Activated T-cell treated with anti-CD3 and anti-CD28 coated beads for 1 hour (primary cell): ENCODE data around the gene FAM200A.
"Not testable (repeated sequence)": the region's sequence is repeated elsewhere in the genome, so short reads cannot be mapped to it uniquely, and the experiment has no call there.

Source experiments
- DNase-seq: peaks from one replicate; pipeline ENCODE4 v3.0.0-alpha.2; 2020; ENCODE audit warnings: low read depth

FAM200A gene

DNA sequence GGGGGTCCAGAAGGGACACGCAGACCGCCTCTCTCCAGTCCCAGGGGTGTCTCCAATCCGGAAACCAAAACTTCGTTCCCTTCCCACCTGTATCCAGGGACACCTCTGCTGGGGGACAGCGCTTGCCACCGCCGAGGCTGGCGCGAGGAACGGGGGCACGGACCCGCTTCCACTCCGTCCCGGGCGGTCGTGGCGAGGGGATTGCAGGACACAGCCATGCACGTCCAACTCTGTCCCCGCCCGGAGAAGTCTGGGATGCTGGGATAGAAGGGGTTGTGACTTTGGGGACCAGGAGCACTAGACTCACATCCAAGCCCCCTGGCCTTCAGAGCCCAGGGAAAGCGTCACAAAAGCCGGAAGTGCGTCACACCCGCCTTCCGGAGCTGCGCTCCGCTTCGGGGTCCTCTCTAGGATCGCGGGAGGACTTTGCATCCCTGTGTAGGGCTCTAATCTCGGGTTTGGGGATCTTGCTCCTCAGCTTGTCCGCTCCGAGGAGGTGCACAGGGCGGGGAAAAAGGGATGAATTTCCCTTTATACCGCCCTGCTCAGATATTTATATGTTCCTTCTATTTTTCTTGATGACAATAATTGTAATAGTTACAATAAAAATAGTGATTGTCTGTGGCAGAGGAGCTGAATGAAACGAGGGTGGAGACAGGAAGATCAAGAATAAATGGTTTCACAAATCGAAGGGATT, at the start of gene FAM200A:
TSS of gene FAM200A (minus strand) at position 348 of the 697 bp plus-strand sequence. CDS start 3,707 bp downstream, outside the sequence.
- DNase-seq: peak; percentile 71

DNA sequence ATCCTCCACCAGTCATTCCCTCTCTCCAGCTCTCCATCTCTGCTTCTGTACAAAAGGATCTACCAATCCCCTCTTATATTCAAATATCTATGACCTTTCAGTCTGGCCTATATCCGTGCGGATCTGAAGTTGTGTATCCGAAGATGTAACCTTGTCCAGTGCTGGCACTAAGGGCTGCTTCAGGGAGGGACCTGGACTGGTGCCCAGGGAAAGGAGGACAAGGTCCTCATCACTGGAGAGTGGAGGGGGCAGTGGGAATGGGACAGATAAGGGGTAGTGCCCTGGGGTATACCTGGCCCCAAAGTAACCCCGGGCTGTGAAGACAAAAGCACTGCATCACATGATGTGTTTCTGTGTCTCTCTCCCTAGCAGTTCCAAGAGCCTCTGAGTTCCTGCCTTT, 47.9 kb upstream of the FAM200A start:
- no peak for DNase-seq

DNA sequence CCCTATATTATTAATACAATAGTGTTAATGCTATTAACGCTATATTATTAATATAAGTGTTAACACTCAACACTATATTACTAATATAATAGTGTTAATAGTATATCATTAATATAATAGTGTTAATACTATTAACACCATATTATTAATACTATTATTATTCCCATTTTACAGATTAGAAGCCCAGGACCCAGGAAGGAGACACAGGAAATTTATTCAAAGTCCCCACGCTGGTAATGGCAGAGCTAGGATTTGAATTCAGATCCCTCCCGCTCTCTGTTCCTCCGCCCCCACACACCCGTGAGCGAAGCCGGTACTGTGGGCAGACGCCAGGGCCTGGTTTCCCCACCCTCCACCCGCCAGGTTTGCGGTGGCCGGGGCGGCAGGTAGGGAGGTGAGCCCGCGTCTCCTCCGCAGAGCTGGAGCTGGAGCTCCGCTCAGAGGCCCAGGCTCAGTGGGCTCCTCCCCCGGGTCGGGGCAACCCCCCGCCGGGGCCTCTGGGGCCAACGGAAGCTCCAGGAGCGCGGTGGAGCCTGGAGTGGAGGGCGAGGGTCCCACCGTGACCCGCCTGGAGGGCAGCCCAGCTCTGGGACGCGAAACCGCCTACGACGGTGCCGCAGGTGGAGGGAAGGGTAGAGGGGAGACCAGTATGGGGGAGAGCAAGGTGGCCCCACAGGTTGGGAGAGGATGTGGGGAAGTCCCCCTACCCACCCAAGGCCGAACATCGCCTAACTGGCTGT, 46.0 kb upstream of the FAM200A start, which contains the start of gene TMEM225B:
TSS of gene TMEM225B (plus strand) at position 506 of the 740 bp plus-strand sequence. CDS start 6,122 bp downstream, outside the sequence.
- DNase-seq: no peak

DNA sequence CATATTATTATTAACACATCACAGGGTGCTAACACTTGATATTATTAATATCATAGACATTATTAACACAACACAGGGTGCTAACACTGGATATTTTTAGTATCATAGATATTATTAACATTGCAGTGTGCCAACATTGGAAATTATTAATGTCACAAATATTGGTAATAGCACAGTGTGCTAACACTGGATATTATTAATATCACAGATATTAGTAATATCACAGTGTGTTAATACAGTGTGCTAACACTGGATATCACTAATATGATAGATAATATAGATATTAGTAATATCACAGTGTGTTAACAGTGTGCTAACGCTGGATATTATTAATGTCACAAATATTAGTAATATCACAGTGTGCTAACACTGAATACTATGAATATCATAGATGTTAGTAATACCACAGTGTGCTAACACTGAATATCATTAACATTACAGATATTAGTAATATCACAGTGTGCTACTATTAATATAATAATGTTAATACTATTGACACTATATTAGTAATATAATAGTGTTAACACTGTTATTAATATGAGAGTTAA, 44.6 kb upstream of the FAM200A start:
- no peak for DNase-seq

DNA sequence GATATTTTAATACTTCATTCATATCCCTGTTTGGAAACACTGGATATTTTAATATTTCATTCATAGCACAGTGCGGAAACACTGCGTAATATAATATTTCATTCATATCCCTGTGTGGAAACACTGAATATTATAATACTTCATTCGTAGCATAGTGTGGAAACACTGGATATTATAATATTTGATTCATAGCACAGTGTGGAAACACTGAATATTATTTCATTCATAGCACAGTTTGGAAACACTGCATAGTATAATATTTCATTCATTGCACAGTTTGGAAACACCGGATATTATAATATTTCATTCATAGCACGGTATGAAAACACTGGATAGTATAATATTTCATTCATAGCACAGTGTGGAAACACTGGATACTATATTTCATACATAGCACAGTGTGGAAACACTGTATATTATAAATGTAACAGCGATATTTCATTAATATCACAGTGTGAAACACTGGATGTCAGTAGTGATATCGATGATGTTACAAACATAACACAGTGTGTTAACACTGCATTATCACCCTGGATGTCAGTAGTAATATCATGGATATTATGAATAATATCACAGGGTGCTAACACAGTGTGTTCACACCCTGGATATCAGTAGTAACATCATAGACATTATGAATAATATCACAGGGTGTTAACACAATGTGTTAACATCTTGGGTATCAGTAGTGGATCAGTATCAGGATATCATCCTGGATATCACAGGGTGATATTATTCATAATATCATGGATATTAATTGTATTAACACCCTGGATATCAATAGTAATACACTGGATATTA, 43.2 kb upstream of the FAM200A start:
- DNase-seq: no peak

DNA sequence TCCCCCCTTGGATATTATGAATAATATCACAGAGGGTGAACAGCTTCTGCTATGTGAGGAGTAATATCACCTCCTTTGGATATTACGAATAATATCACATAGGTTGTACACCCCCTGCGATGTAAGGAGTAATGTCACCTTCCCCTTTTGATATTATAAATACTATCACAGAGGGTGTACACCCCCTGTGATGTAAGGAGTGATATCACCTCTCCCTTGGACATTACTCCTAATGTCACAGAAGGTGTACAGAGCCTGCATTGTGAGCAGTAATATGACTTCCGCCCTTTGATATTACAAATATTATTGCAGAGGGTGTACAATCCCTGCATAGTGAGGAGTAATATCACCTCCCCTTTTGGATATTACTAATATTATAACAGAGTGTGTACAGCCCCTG, 37.0 kb upstream of the FAM200A start:
- DNase-seq: no peak

DNA sequence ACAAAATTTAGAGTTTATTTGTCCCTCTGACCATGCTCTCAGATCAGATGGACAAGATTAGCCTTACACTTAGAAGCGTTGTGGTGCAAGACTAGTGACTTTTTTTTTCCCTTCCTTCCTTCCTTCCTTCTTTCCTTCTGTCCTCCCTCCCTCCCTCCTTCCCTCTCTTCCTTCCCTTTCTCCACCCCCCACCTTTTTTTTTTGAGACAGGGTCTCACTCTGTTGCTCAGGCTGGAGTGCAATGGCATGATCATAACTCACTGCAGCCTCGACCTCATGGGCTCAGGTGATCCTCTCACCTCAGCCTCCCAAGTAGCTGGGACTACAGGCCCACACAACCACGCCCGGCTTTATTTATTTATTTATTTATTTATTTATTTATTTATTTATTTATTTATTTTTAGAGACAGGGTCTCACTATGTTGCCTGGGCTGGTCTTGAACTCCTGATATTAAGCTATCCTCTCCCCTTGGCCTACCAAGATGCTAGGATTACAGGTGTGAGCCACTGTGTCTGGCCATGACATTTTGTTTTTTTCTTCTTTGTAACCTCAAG, 28.9 kb upstream of the FAM200A start:
- not testable (repeated sequence) for DNase-seq

DNA sequence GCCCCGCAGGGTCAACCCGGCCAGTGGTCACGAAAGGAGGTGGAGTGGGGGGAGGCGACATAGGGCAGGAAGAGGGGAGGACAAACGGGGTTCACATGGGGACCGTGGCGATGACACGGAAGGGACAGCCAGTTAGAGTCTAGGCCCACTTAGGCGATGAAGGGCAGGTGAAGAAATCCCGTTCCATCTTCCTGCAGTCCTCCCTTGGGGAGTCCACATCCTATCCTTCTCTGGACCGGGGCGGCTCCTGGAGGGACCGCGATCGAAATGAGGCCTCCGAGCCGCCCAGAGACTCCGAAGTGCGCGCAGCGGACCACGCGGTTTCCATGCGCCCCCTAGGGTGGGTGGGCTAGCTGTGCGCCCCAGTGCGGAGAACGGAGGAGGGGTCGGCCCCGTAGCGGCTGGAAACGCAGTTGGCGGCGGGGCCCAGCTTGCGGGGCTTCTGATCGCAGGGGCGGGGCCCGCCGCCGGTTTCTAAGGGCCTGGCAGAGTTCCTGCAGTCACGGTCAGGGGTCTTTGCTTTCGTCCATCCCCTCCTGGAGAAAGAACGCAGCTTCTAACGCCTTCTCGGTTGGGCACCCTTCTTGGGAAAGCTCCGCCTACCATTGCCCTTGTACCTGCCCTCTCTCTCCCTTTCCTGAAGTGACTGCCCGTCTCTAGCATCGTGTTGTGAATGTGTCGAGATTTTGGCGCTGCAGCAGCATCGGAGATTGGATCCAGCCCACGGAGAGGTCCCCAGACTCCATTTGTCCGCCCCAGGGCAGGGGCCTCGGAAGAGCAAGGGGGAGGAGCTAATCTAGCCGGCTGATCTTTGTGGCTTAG, 28.3 kb upstream of the FAM200A start:
- peak; percentile 60 for DNase-seq

DNA sequence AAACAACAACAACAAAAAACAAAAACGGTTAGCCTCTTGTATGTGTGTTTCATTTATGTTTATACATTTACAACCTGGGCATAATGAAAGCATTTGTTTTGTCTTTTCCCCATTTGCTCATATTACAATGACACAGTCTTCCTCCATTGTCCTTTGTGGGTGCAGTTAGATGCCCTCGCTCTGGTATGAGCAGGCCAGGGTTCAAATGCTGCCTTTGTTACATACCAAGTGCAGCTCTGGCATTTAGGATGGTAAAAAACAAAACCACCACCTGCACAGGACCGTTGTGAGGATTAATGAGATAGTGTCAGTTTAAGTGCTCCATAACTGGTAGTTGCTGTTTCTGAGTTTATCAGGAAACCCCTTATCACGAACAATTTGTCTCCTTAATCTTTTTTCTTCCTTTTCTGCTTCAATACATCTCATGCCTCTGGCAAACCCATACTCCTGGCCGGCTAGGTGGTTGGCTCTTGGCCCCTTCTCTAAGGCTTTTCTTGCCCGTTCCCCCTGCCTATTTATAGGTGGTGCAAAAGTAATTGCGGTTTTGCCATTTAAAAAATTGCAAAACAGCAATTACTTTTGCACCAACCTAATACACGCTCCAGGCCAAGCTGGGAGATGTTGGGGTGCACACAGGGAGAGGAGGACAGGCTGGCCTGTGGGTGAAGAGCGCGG, 27.5 kb upstream of the FAM200A start:
- DNase-seq: no peak

DNA sequence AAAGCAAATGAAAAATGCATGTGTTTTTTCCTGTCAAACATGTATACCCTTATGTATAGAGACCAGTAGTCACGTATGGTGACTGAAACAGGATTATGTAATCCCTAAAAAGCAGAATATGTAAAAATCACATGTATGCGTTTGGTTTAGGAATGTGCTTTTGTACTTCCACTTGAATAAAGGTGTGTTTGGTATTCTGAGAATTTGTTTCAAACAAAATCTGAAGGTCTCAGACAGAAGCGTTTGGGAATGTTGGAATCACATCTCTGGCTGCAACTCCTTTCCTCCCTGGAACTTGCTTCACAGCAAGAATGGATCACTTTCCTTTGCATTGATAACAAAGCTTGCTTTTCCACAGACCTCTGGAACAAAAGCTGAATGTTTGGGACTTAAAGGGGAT, 24.3 kb upstream of the FAM200A start:
- no peak for DNase-seq

DNA sequence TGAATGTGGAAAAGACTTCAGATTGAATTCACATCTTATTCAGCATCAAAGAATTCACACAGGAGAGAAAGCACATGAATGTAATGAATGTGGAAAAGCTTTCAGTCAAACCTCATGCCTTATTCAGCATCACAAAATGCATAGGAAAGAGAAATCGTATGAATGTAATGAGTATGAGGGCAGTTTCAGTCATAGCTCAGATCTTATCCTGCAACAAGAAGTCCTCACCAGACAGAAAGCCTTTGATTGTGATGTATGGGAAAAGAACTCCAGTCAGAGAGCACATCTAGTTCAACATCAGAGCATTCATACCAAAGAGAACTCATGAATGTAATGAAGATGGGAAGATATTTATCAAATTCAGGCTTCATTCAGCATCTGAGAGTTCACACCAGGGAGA, 21.3 kb upstream of the FAM200A start:
- no peak for DNase-seq

DNA sequence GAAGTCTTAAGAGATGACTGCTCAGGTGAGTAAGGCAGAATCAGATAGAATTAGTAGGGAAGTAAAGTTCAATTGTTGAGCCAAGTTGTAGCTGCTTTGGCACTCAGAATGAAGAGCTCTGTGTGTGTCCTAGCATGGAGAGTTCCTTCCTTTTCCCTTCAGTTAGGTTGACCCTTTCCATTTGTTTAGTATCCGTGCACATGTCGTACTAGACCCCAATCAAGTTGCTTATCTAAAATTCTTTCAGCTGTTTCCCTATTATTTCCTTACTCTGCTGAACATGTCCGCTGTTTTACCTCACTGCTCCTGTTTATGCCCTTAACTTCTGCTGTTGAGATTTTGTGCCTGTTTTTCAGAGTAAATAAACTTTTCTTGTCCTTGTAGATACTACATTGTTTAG, 19.9 kb upstream of the FAM200A start:
- no peak for DNase-seq

DNA sequence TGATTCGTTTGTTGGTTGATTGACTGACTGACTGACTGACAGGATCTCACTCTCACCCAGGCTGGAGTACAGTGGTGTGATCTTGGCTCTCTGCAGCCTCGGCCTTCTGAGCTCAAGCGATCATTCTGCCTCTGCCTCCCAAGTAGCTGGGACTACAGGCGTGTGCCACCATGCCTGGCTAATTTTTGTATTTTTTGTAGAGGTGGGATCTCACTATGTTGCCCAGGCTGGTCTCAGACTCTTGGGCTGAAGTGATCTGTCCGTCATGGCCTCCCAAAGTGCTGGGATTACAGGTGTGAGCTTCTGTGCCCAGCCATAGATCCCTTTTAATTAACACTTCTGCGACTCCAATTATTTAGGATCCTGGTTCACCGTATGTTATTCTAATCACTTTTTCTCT, 16.9 kb upstream of the FAM200A start:
- DNase-seq: not testable (repeated sequence)

DNA sequence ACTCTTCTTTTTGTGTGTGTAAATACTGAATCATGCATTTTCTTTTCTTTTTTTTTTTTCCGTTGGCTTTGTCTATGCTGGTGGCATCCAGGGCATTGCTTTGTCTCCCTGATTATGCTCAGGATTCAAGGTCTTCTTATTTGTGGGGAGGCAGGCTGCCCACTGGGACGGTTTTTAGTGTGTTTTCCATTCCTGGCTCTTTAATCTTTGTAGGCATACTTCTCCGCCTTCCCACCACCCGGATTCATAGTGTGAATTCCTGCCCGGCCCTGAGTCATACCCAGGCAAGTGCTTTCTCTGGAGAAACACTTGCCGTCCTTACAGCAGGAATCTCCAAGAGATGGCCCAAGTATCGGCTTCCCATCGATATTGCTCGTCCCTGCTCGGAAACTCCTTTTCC, 11.7 kb upstream of the FAM200A start:
- DNase-seq: no peak

DNA sequence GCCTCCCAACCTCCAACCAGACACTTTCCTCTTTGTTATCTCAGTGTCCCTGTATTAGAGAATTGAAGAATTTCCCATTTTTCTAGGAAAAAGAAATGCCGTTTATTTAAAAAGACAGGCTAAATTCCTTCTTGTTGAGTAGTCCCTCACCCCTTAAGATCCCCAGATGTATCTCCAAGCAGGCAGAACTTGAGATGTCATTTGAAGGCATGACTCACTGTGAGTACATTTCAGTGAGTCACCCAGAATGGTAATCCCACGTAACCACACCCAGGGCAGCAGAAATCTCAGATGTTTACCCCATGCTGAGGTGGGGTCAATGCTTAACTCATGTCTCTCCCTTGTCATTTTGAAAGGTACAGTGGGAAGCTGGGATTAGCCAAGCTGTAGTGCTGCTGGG, 10.9 kb upstream of the FAM200A start:
- DNase-seq: no peak

DNA sequence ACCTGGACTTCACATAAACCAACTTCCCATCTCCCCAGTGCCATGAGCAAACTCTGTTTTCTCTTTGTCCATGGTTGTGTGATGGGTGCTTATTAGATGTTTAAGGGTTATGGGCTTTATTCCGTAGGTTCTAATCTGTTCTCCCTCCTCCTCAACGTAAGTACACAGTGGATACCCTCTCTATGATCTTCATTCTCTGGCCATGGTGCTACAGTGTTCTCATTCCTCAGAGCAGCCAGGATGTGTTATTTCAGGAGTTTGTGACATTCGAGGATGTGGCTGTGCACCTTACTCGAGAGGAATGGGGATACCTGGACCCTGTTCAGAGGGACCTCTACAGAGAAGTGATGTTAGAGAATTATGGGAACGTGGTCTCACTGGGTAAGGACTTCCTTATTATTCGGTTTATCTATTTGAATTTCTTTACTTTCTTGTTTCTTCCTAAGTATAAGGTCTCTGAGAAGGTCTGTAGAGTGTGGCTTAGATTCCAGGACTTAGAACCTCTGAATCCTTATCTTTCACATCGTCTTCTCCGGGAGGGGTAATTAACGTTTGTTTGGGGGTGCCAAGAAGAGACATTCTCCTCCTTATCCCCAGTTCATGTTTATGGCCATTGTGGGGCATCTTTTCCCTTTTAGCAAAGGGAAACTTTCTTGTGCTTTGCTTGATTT, 10.3 kb upstream of the FAM200A start:
- no peak for DNase-seq

DNA sequence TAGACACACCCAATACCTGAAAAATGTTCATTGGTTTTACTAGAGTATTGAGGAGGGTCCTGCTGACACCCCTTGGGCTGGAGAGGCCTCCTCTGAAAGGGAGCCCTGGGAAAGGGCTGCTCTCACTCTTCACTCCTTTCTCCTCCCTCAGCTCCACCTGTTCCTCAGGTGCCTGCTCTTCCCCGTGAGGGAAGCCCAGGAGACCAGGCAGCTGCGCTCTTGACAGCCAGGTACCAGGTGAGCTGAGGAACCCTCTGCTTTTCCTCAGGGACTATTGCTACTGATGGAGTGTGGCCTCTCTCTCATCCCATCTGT, 9.8 kb upstream of the FAM200A start:
- no peak for DNase-seq

DNA sequence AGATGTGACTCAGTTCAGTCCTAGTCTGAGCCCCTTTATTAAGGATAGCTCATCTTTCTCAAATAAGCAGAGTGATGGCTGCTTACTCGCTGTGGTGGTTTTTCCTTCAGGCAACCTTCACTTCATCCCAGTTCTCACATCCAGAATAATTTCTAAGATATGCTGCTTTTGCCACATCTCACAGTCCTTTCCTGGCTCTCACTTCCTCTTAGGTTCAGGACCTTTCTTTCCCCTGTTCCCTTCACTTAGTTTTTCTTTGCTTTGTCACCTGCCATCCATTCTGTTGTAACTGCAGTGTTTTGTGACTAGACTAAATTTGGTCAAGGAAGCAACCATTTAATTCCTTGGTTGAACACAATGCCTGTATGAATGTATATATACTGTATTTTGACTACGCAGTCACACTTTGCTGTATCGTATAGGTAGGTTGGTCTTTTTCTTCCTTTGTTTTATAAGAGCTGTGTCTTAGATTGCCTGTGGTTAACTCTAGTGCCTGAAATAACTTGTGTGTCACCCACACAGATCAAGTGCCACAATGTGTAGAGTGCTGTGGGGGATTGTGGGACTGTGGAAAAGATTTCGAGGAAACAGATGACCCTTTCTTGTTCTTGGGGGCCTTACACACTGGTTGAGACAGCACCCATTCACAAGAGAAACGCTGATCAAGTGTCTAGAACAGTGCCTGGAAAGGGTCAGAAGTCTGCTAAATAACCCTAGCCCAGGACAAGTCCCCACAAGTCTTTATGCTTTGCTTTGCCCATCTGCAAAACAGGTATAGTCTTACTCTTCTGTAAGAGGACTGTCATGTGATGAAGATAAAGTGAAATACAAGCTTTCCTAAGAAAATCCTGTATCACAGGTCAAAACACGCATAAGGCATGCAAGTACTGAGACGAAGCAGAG, 9.2 kb upstream of the FAM200A start:
- DNase-seq: no peak
